AG04450 (cell line): Measurements from ENCODE around the gene DUOXA2. TPM values are rescaled to one million over a fixed set of nuclear protein-coding genes. Genes with fewer than 3 reads are reported as not detected.

Experiments
- CTCF ChIA-PET: fragments of 300-600, 350-600 bp; formaldehyde crosslinking; extraction: SDS; loops from one replicate; lab custom pipeline; 2022; ENCODE audit warnings: antibody characterized with exemption, inconsistent platforms; lab: Charles Lee
- POLR2A ChIA-PET: fragments of 350-600 bp; formaldehyde crosslinking; extraction: SDS; loops from one replicate; lab custom pipeline; 2021; ENCODE audit warnings: antibody characterized with exemption, inconsistent platforms; lab: Yijun Ruan, JAX
- DNase-seq: peaks from one replicate; pipeline ENCODE4 v3.0.0-alpha.2; 2011; ENCODE audit warnings: low read depth, low spot score
- H3K27ac ChIP-seq: one replicate; pipeline ENCODE4 v1.5.1; 2012; ENCODE audit warnings: low read depth, low read length, control low read depth
- H3K27me3 ChIP-seq: one replicate; pipeline ENCODE4 v1.6.0; 2012; ENCODE audit warnings: low read length; ENCODE audit not compliant: control insufficient read depth, insufficient read depth
- H3K4me3 ChIP-seq: 2 replicates; pipeline ENCODE4 v1.5.1; 2011; ENCODE audit warnings: mild to moderate bottlenecking, low read depth, low read length, control low read depth
- H3K9me3 ChIP-seq: 2 replicates; pipeline ENCODE4 v1.5.1; 2012; ENCODE audit warnings: low read length; ENCODE audit not compliant: control insufficient read depth, insufficient read depth
- CTCF ChIP-seq: IDR thresholded peaks from 2 replicates; pipeline ENCODE4 v1.5.1; 2011; ENCODE audit warnings: low read depth, low read length, control low read depth, inconsistent platforms
- polyA plus RNA-seq: library from polyadenylated mRNA; depleted of rRNA; stranded (reverse); fragments of >200 nt; gene quantifications from 2 replicates; pipeline ENCODE4 v1.2.3, GENCODE V29; 2011

DUOXA2 gene
- polyA plus RNA-seq, 1 experiment = not detected

DNA sequence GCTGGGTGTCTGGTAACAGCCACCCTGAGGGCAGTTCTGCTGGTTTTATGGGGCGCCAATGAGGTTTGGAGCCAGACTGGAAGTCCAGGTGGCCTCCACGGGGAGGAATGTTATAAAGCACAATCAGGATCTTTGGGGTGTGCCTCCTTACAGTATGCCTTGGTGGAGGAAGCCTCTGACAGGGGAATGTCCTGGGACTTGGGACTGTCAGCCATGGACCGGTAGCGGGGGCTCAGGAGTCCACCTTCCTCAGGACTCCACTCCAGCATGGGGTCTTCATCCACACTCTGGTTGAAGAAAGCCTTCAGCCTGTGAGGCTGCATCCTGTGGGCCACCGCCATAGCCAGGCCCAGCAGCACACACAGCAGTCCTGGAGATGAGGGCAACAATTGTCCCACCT is 4.9 kb downstream of the DUOXA2 start:
- CTCF ChIA-PET = interaction anchor here (0.9 to 1.9 kb wide), 37 partner anchors 8 to 338 kb away, joined by 3 to 37 read pairs (median 8); partner anchors contain the start of genes DUOX1, DUOXA1 and SORD

GRCh38 chr15:45120081-45120972 is 6.2 kb downstream of the DUOXA2 start:
- TF ChIP-seq CTCF = no peak
- no peak for DNase-seq
- Histone ChIP-seq H3K27ac (no peak overlapping the region), H3K4me3 (no peak overlapping the region), H3K27me3 (peaks cover 28% of the 10 kb centered on the region), H3K9me3 (no peaks in the 10 kb centered on the region; the same call in 1 of the 2 replicates)
- ChIA-PET CTCF (interaction anchor here (0.6 to 1.7 kb wide), 4 partner anchors 42 to 279 kb away, joined by 3 to 5 read pairs (median 4); no protein-coding TSS in a partner anchor), POLR2A (no interaction called here)

More for the DNA sequence above, 4.9 kb downstream of the DUOXA2 start:
- H3K27ac ChIP-seq = no peak overlapping the region
- no peak for TF ChIP-seq CTCF
- peaks cover 41% of the 10 kb centered on the region for H3K27me3 ChIP-seq
- POLR2A ChIA-PET = no interaction called here
- no peak for DNase-seq
- no peaks in the 10 kb centered on the region; the same call in 1 of the 2 replicates for H3K9me3 ChIP-seq
- H3K4me3 ChIP-seq = no peak overlapping the region

DNA sequence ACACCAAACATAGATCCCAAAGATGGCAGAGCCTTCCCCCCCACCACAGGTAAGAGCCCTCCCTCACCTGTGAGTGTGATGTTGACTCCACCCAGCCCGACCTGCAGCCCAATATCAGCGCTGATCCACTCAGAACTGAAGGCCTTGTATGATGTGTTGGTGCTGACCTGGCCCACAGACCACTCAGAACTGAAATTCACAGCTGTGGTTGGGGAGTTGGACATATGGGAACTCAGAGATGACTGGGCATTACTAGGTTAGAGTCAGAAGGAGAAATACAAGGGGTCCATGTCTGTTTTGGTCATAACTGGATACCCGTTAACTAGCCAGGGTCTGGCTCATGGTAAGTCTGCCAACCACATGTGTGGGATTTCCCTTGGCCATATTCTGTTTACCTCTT is 6.9 kb downstream of the DUOXA2 start:
- no peak for DNase-seq
- Histone ChIP-seq H3K4me3 (no peak overlapping the region), H3K9me3 (no peaks in the 10 kb centered on the region; the same call in 1 of the 2 replicates), H3K27me3 (peaks cover 23% of the 10 kb centered on the region), H3K27ac (no peak overlapping the region)
- CTCF ChIA-PET = interaction anchor here (0.6 to 2.8 kb wide), 6 partner anchors 38 to 278 kb away, joined by 3 to 10 read pairs (median 4); no protein-coding TSS in a partner anchor
- no peak for TF ChIP-seq CTCF
- POLR2A ChIA-PET = no interaction called here

GRCh38 chr15:45121706-45122417 is 7.7 kb downstream of the DUOXA2 start:
- CTCF ChIA-PET = interaction anchor here (0.9 to 2.8 kb wide), 5 partner anchors 37 to 336 kb away, joined by 3 to 10 read pairs (median 4); no protein-coding TSS in a partner anchor
- Histone ChIP-seq H3K27ac (peak overlapping the region; percentile 57), H3K9me3 (no peaks in the 10 kb centered on the region; the same call in 1 of the 2 replicates), H3K4me3 (no peak overlapping the region), H3K27me3 (peaks cover 15% of the 10 kb centered on the region)
- DNase-seq = peak; percentile 36
- TF ChIP-seq CTCF = no peak
- POLR2A ChIA-PET = no interaction called here
